Sigmoid colon (tissue), 4 donors: Measurements from ENCODE around the gene SSUH2.

Source experiments
- CTCF ChIP-seq, 4 experiments: fragments of 450-650 bp in 3 of 4; fragments of 200-600 bp in 1 of 4; IDR thresholded peaks; one replicate each; pipeline ENCODE4 v1.5.1; 2016 to 2019; ENCODE audit warnings: antibody characterized with exemption in 4 of 4, mild to moderate bottlenecking in 3 of 4, moderate library complexity in 2 of 4
- EP300 ChIP-seq, 4 donors: sonication (generic); formaldehyde crosslinking; IDR thresholded peaks; one replicate each; pipeline ENCODE4 v1.6.1; 2017; ENCODE audit warnings: antibody characterized with exemption in 4 of 4
- POLR2A ChIP-seq, 2 donors: fragments of 450-650 bp; IDR thresholded peaks; one replicate each; pipeline ENCODE4 v1.6.1; 2016; ENCODE audit warnings: antibody characterized with exemption in 2 of 2, mild to moderate bottlenecking in 2 of 2, moderate library complexity in 2 of 2
- POLR2AphosphoS5 ChIP-seq, 4 donors: sonication (generic); formaldehyde crosslinking; IDR thresholded peaks; one replicate each; pipeline ENCODE4 v1.6.1; 2017; ENCODE audit warnings: antibody characterized with exemption in 4 of 4

- TF ChIP-seq CTCF (IDR thresholded peaks at IDR 0.05) (no peak), POLR2AphosphoS5 (IDR thresholded peaks at IDR 0.05) (no peak), EP300 (IDR thresholded peaks at IDR 0.05) (no peak), POLR2A (IDR thresholded peaks at IDR 0.05) (no peak)
Measured at GRCh38 chr3:8571256-8571655, 73.3 kb downstream of the SSUH2 start.
